Activated CD4-positive, alpha-beta T cell treated with anti-CD3 and anti-CD28 coated beads, Interleukin-2, amount 10 ng/mL, durations not matched to agents 24 days and 14 days (primary cell): ENCODE data around the gene PRR14L. TPM values are rescaled to one million over a fixed set of nuclear protein-coding genes. Genes with fewer than 3 reads are reported as not detected.
A peak's percentile ranks its signal among the peaks of the same experiment; 100 is the strongest.
"Not testable (repeated sequence)": the region's sequence is repeated elsewhere in the genome, so short reads cannot be mapped to it uniquely, and the experiment has no call there.

Source experiments
- DNase-seq: peaks from one replicate; pipeline ENCODE4 v3.0.0; 2022
- H3K27ac Mint-ChIP-seq: one replicate; pipeline ENCODE4 v1.8.0; 2022; ENCODE audit warnings: mild to moderate bottlenecking, mixed read lengths
- H3K27me3 Mint-ChIP-seq: one replicate; pipeline ENCODE4 v1.8.0; 2022; ENCODE audit warnings: mixed read lengths
- H3K36me3 Mint-ChIP-seq: one replicate; pipeline ENCODE4 v1.8.0; 2022; ENCODE audit warnings: low read depth, mild to moderate bottlenecking, mixed read lengths
- H3K4me1 Mint-ChIP-seq: one replicate; pipeline ENCODE4 v1.8.0; 2021; ENCODE audit warnings: mixed read lengths
- H3K4me3 Mint-ChIP-seq: one replicate; pipeline ENCODE4 v1.8.0; 2022; ENCODE audit warnings: mild to moderate bottlenecking, moderate library complexity, mixed read lengths
- H3K9me3 Mint-ChIP-seq: one replicate; pipeline ENCODE4 v1.8.0; 2021; ENCODE audit warnings: mixed read lengths
- intact Hi-C: fragments of 100-400 bp; cut with micrococcal nuclease; formaldehyde crosslinking; loops from one replicate; pipeline ENCODE4 v1.15.1; 2023
- total RNA-seq: library from RNA; stranded (reverse); gene quantifications from 2 replicates; pipeline ENCODE4 v1.2.3, GENCODE V29; 2022

The PRR14L gene
- total RNA-seq, 1 donor from 2014 or later, result 61.0 TPM

GRCh38 chr22:31752096-31752847 is 2.3 kb upstream of the PRR14L start:
- Mint-ChIP-seq H3K4me1 (peaks cover 53% of the 10 kb centered on the region), H3K27ac (peak overlapping the region; percentile 98), H3K27me3 (peaks cover 2% of the 10 kb centered on the region), H3K36me3 (peaks cover 16% of the 10 kb centered on the region), H3K4me3 (peak overlapping the region; percentile 95), H3K9me3 (no peaks in the 10 kb centered on the region)
- no peak for DNase-seq
- intact Hi-C loops, result loop anchor here (5.0 kb wide), 2 partner anchors 670 to 720 kb away; partner anchors contain the start of genes FBXO7 and SMTN

- peak; percentile 63 for DNase-seq
- intact Hi-C loops, result loop anchor here (1.0 to 5.0 kb wide), 3 partner anchors 194 to 722 kb away; partner anchors contain the start of genes FBXO7, SMTN and YWHAH
- H3K9me3 Mint-ChIP-seq, result no peaks in the 10 kb centered on the region
- peaks cover 2% of the 10 kb centered on the region for H3K27me3 Mint-ChIP-seq
- peak overlapping the region; percentile 96 for H3K27ac Mint-ChIP-seq
- peak overlapping the region; percentile 99 for H3K4me3 Mint-ChIP-seq
- peaks cover 22% of the 10 kb centered on the region for H3K36me3 Mint-ChIP-seq
- H3K4me1 Mint-ChIP-seq, result peaks cover 56% of the 10 kb centered on the region
Observed at GRCh38 chr22:31750365-31751284, 693 bp upstream of the PRR14L start.

GRCh38 chr22:31748490-31748889 is 1.4 kb downstream of the PRR14L start:
- H3K27me3 Mint-ChIP-seq, result peaks cover 2% of the 10 kb centered on the region
- DNase-seq, result peak; percentile 59
- peaks cover 44% of the 10 kb centered on the region for H3K4me1 Mint-ChIP-seq
- peaks cover 25% of the 10 kb centered on the region for H3K36me3 Mint-ChIP-seq
- H3K27ac Mint-ChIP-seq, result peak overlapping the region; percentile 96
- H3K4me3 Mint-ChIP-seq, result peak overlapping the region; percentile 99
- no peaks in the 10 kb centered on the region for H3K9me3 Mint-ChIP-seq
- intact Hi-C loops, result loop anchor here (2.0 kb wide), 1 partner anchor 86 kb away; the partner anchor contains the start of gene PISD

DNA sequence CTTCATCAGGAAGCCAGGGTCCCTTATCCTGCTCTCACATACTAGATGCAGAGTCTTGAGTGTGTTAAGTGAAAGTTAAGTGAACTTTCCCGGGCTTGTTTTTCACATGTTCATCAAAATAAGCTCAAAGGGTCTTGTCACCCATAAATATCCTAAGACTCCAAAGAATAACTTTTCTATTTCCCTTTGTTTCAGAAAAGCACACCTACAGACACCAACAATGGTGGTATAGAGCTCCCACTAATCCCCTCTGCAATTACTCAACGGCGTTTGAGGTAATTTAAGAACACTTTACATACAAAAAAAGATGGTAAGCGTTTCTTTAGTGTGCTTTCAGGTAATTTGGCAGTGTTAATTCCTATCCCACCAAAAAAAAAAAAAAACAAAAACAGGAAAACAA is 2.5 kb downstream of the PRR14L start:
- H3K9me3 Mint-ChIP-seq, result no peaks in the 10 kb centered on the region
- intact Hi-C loops, result no loop called here
- peak overlapping the region; percentile 99 for H3K4me3 Mint-ChIP-seq
- no peak overlapping the region for H3K27ac Mint-ChIP-seq
- peaks cover 2% of the 10 kb centered on the region for H3K27me3 Mint-ChIP-seq
- H3K36me3 Mint-ChIP-seq, result peaks cover 30% of the 10 kb centered on the region
- no peak for DNase-seq
- peaks cover 38% of the 10 kb centered on the region for H3K4me1 Mint-ChIP-seq

DNA sequence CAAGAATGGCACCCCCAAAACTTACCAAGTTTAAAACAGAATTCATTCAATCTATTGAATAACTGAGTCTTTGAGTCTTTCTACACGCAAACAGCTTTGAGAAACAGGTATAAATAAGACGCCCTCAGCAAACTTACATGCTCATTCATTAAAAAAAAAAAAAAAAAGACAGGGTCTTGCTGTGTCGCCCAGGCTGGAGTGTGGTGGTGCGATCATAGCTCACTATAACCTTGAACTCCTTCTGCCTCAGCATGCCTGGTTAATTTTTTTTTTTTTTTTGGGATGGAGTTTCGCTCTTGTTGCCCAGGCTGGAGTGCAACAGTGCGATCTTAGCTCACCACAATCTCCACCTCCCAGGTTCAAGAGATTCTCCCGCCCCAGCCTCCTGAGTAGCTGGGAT is 6.1 kb downstream of the PRR14L start:
- peaks cover 47% of the 10 kb centered on the region for H3K36me3 Mint-ChIP-seq
- H3K9me3 Mint-ChIP-seq, result no peaks in the 10 kb centered on the region
- H3K27me3 Mint-ChIP-seq, result no peaks in the 10 kb centered on the region
- no peak overlapping the region for H3K4me3 Mint-ChIP-seq
- peaks cover 30% of the 10 kb centered on the region for H3K4me1 Mint-ChIP-seq
- no peak for DNase-seq
- no peak overlapping the region for H3K27ac Mint-ChIP-seq
- intact Hi-C loops, result no loop called here

- peaks cover 53% of the 10 kb centered on the region for H3K36me3 Mint-ChIP-seq
- no peak overlapping the region for H3K4me3 Mint-ChIP-seq
- H3K4me1 Mint-ChIP-seq, result peaks cover 31% of the 10 kb centered on the region
- H3K27ac Mint-ChIP-seq, result no peak overlapping the region
- intact Hi-C loops, result no loop called here
- H3K9me3 Mint-ChIP-seq, result no peaks in the 10 kb centered on the region
- no peaks in the 10 kb centered on the region for H3K27me3 Mint-ChIP-seq
- no peak for DNase-seq
Observed at GRCh38 chr22:31742682-31743081, 7.2 kb downstream of the PRR14L start.

- Mint-ChIP-seq H3K27ac (no peak overlapping the region), H3K4me1 (peaks cover 27% of the 10 kb centered on the region), H3K36me3 (peaks cover 51% of the 10 kb centered on the region), H3K4me3 (no peak overlapping the region), H3K27me3 (no peaks in the 10 kb centered on the region), H3K9me3 (no peaks in the 10 kb centered on the region)
- no peak for DNase-seq
- intact Hi-C loops, result no loop called here
Observed at GRCh38 chr22:31742115-31742514, 7.8 kb downstream of the PRR14L start.

DNA sequence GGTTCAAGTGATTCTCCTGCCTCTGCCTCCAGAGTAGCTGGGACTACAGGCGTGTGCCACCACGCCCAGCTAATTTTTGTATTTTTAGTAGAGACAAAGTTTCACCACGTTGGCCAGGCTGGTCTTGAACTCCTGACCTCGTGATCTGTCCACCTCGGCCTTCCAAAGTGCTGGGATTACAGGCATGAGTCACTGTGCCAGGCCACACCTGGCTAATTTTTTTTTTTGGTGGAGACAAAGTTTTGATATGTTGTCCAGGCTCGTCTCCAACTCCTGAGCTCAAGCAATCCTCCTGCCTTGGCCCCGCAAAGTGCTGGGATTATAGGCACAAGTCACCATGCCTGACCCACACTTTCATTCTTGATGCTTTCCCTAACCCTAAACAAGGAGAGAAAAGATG is 9.6 kb downstream of the PRR14L start:
- H3K27ac Mint-ChIP-seq, intact Hi-C loops: not testable (repeated sequence)

GRCh38 chr22:31739795-31740201 is 10.1 kb downstream of the PRR14L start:
- Mint-ChIP-seq H3K4me1 (peaks cover 26% of the 10 kb centered on the region), H3K4me3 (no peak overlapping the region), H3K27ac (no peak overlapping the region), H3K36me3 (peaks cover 53% of the 10 kb centered on the region), H3K9me3 (no peaks in the 10 kb centered on the region), H3K27me3 (no peaks in the 10 kb centered on the region)
- no peak for DNase-seq
- intact Hi-C loops, result no loop called here

More for the DNA sequence above, 9.6 kb downstream of the PRR14L start:
- H3K4me1 Mint-ChIP-seq, result peaks cover 25% of the 10 kb centered on the region
- H3K9me3 Mint-ChIP-seq, H3K27me3 Mint-ChIP-seq, DNase-seq, H3K4me3 Mint-ChIP-seq: not testable (repeated sequence)
- H3K36me3 Mint-ChIP-seq, result peaks cover 51% of the 10 kb centered on the region

DNA sequence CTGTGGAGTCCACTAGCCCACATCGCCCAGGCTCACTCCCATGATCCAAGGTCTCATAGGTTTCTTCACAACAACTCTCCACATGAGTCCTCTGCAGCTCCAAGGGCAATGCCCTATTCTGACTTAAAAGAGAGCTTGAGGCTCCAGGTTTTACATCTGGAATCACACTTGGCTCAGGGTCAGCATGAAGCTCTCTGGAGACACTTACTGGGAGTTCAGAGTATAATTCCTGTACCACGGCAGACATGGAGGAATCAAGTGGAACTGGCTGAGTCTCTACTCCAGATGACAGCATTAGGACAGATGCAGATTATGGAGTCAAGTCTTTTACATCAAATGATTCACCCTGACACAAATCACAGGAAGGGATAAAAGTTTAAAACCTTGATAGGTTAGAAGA is 11.4 kb downstream of the PRR14L start:
- Mint-ChIP-seq H3K9me3 (no peaks in the 10 kb centered on the region), H3K27ac (no peak overlapping the region), H3K4me3 (no peak overlapping the region), H3K36me3 (peaks cover 61% of the 10 kb centered on the region), H3K4me1 (peaks cover 30% of the 10 kb centered on the region), H3K27me3 (no peaks in the 10 kb centered on the region)
- DNase-seq, result no peak
- intact Hi-C loops, result no loop called here

GRCh38 chr22:31737932-31738331 is 12.0 kb downstream of the PRR14L start:
- H3K9me3 Mint-ChIP-seq, result no peaks in the 10 kb centered on the region
- H3K36me3 Mint-ChIP-seq, result peaks cover 65% of the 10 kb centered on the region
- intact Hi-C loops, result no loop called here
- no peak overlapping the region for H3K4me3 Mint-ChIP-seq
- peaks cover 33% of the 10 kb centered on the region for H3K4me1 Mint-ChIP-seq
- no peak for DNase-seq
- no peak overlapping the region for H3K27ac Mint-ChIP-seq
- no peaks in the 10 kb centered on the region for H3K27me3 Mint-ChIP-seq

DNA sequence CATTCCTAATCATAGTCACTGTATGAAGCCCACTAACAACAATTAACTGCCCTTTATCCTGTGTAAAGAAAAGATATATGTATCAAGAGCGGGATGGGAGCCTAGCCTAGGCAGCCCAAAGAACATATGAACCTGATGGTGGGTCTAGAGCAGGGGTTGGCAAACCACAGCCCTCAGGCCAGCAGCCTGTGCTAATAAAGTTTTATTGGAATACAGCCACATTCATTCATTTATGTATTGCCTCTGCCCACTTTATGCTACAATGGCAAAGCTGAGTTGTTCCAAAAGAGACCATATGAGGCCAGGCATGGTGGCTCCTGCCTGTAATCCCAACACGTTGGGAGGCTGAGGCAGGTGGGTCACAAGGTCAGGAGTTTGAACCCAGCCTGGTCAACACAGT is 13.5 kb downstream of the PRR14L start:
- H3K36me3 Mint-ChIP-seq, result peaks cover 57% of the 10 kb centered on the region
- no peak for DNase-seq

DNA sequence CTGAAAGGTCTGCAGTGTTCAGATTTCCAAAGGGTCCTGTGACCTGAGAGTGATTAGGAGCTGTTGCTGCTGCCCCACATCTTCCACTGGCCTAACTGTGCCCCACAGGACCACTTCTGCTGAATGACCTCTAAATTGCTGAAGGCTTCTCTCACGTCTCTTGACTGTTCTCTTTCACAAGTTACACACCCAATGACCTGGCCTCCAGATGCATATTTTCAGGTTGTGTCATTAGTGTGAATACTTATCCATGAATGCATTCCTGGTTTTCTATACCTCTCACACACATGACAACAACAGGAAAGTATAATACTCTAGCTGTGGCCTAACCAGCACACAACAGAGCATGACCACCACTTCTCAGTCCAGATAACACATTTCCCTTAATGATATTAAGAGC is 15.4 kb downstream of the PRR14L start:
- Mint-ChIP-seq H3K9me3 (no peaks in the 10 kb centered on the region), H3K4me3 (no peak overlapping the region), H3K36me3 (peaks cover 53% of the 10 kb centered on the region), H3K27me3 (no peaks in the 10 kb centered on the region), H3K27ac (no peak overlapping the region), H3K4me1 (peaks cover 27% of the 10 kb centered on the region)
- intact Hi-C loops, result no loop called here
- DNase-seq, result no peak

More for the DNA sequence above, 13.5 kb downstream of the PRR14L start:
- no peaks in the 10 kb centered on the region for H3K9me3 Mint-ChIP-seq
- intact Hi-C loops, result no loop called here
- H3K4me1 Mint-ChIP-seq, result peaks cover 29% of the 10 kb centered on the region
- H3K27ac Mint-ChIP-seq, result no peak overlapping the region
- no peaks in the 10 kb centered on the region for H3K27me3 Mint-ChIP-seq
- no peak overlapping the region for H3K4me3 Mint-ChIP-seq

- Mint-ChIP-seq H3K27me3 (no peaks in the 10 kb centered on the region), H3K27ac (peak overlapping the region; percentile 9), H3K36me3 (peaks cover 45% of the 10 kb centered on the region), H3K9me3 (no peaks in the 10 kb centered on the region), H3K4me3 (no peak overlapping the region), H3K4me1 (peaks cover 24% of the 10 kb centered on the region)
- intact Hi-C loops, result no loop called here
- DNase-seq, result no peak
Observed at GRCh38 chr22:31733580-31734079, 16.3 kb downstream of the PRR14L start.
